SH-SY5Y (cell line): ENCODE results near the gene C17orf114.

Source experiments
- GATA2 ChIP-seq: IDR thresholded peaks from 2 replicates; pipeline ENCODE4 v1.6.1; 2011; ENCODE audit warnings: mild to moderate bottlenecking, low read depth, low read length
- GATA3 ChIP-seq: IDR thresholded peaks from 2 replicates; pipeline ENCODE4 v1.6.1; 2011; ENCODE audit warnings: low read depth, mild to moderate bottlenecking, low read length, moderate library complexity

DNA sequence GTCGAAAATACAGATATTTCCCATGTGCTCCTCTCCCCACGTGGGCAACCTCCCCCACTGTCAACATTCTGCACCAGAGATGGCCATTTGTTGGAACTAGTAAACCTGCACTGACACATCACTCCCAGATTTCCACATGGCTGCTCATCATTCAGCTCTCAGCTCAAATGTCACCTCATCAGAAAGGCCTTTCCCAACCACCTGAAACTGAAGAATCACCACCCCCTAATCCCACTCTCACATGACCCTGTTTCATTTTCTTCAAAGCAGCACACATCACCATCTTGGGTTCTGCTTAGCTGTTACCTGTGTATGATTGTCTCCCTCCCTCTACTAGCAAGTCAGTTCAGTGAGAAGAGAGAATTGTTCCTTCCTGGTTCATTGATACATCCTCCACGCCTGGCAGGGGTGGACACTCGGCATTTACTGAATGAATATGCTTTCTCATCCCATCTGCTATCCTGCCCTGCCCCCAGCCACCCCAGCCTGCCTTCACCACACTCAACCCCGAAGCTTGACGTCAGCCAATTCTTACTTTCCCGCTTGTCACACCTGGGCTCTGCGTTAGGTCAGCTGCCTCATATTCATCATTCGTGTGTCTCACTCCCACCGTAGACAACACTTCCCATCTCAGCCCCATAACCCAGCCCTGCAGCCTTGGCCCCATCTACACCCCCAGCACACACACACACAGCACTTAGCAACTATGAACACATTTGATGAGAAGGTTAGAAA is 1.5 kb downstream of the C17orf114 start:
- TF ChIP-seq GATA2 (no peak), GATA3 (no peak)
